Right lobe of liver (tissue), 4 donors: ENCODE measurements around the gene NTMT1.

Experiments
- CTCF ChIP-seq, 4 donors: fragments of 200-600 bp in 3 of 4; fragments of 450-650 bp in 1 of 4; IDR thresholded peaks; one replicate each; pipeline versions ENCODE4 v1.5.1 to v1.8.0; 2016 to 2022; ENCODE audit warnings: antibody characterized with exemption in 4 of 4, mild to moderate bottlenecking in 2 of 4
- POLR2A ChIP-seq: fragments of 450-650 bp; IDR thresholded peaks from one replicate; pipeline ENCODE4 v1.6.1; 2017; ENCODE audit warnings: antibody characterized with exemption, mild to moderate bottlenecking
- donor health status: DM: no; HTN: no; CAD: no.
- donor health status: DM: no; HTN: no; CAD: no.
- donor health status: DM: no; HTN: yes; CAD: no.

GRCh38 chr9:129612123-129612522 lies 13.8 kb upstream of the NTMT1 start:
- TF ChIP-seq CTCF (IDR thresholded peaks at IDR 0.05) (no peak), POLR2A (no peak)
